HG03103 (cell line): ENCODE data around the gene SMIM1.

Experiments
- ATAC-seq: cut with Tn5 transposase; IDR thresholded peaks from one replicate; pipeline ENCODE4 v1.9.1; 2021; ENCODE audit warnings: low read depth; ENCODE audit not compliant: unreplicated experiment

SMIM1 gene

GRCh38 chr1:3775490-3776230 is 3.1 kb downstream of the SMIM1 start:
- no peak for ATAC-seq

- ATAC-seq, result no peak
Observed at GRCh38 chr1:3776231-3776961, 3.8 kb downstream of the SMIM1 start.

- ATAC-seq, result no peak
Observed at GRCh38 chr1:3777078-3777547, 4.6 kb downstream of the SMIM1 start.

GRCh38 chr1:3777647-3778589 is 5.4 kb downstream of the SMIM1 start:
- no peak for ATAC-seq

GRCh38 chr1:3778590-3779264 is 6.2 kb downstream of the SMIM1 start:
- ATAC-seq, result no peak

- ATAC-seq, result no peak
Observed at GRCh38 chr1:3779265-3779911, 6.8 kb downstream of the SMIM1 start.

- ATAC-seq, result no peak
Observed at GRCh38 chr1:3779912-3780416, 7.4 kb downstream of the SMIM1 start.

GRCh38 chr1:3780901-3781300 is 8.4 kb downstream of the SMIM1 start:
- no peak for ATAC-seq

- ATAC-seq, result no peak
Observed at GRCh38 chr1:3783651-3784474, 11.3 kb downstream of the SMIM1 start.

GRCh38 chr1:3785045-3785444 is 12.5 kb downstream of the SMIM1 start:
- ATAC-seq, result no peak

GRCh38 chr1:3785456-3786157 is 13.1 kb downstream of the SMIM1 start:
- no peak for ATAC-seq

GRCh38 chr1:3786468-3787348 is 14.2 kb downstream of the SMIM1 start:
- ATAC-seq, result no peak

- no peak for ATAC-seq
Observed at GRCh38 chr1:3787349-3787715, 14.8 kb downstream of the SMIM1 start.

GRCh38 chr1:3787745-3788605 is 15.4 kb downstream of the SMIM1 start:
- ATAC-seq, result no peak

GRCh38 chr1:3788756-3789420 is 16.3 kb downstream of the SMIM1 start:
- no peak for ATAC-seq
